Ectodermal cell (in vitro differentiated cells): Measurements from ENCODE around the gene WDPCP.
"Not testable (repeated sequence)": the region's sequence is repeated elsewhere in the genome, so short reads cannot be mapped to it uniquely, and the experiment has no call there.

Source experiments
- H3K27ac ChIP-seq: 2 replicates; pipeline ENCODE4 v1.7.0; 2013; ENCODE audit warnings: mild to moderate bottlenecking, low read depth, low read length; ENCODE audit not compliant: insufficient read depth, poor library complexity, severe bottlenecking
- H3K27me3 ChIP-seq: 2 replicates; pipeline ENCODE4 v1.7.0; 2013; ENCODE audit warnings: mild to moderate bottlenecking, low read length; ENCODE audit not compliant: insufficient read depth, control insufficient read depth, poor library complexity, severe bottlenecking
- H3K36me3 ChIP-seq: one replicate; pipeline ENCODE4 v1.7.0; 2013; ENCODE audit warnings: low read length; ENCODE audit not compliant: control insufficient read depth, insufficient read depth
- H3K4me1 ChIP-seq: one replicate; pipeline ENCODE4 v1.7.0; 2013; ENCODE audit warnings: low read length; ENCODE audit not compliant: control insufficient read depth, insufficient read depth
- H3K4me3 ChIP-seq: 2 replicates; pipeline ENCODE4 v1.7.0; 2013; ENCODE audit warnings: low read depth, low read length, control low read depth; ENCODE audit not compliant: insufficient read depth
- H3K9me3 ChIP-seq: 2 replicates; pipeline ENCODE4 v1.7.0; 2013; ENCODE audit warnings: mild to moderate bottlenecking, low read length, moderate library complexity; ENCODE audit not compliant: control insufficient read depth
- WGBS, 2 experiments: methylation state at CpG; one replicate each; pipeline ENCODE4 v1.1.7; 2013; ENCODE audit warnings: missing lambda C conversion rate in 2 of 2; 5-methylcytosine and 5-hydroxymethylcytosine counted together

The WDPCP gene

GRCh38 chr2:63074399-63074798 lies 513.9 kb downstream of the WDPCP start:
- not testable (repeated sequence) for H3K4me3 ChIP-seq, H3K36me3 ChIP-seq, H3K4me1 ChIP-seq, H3K27me3 ChIP-seq, H3K27ac ChIP-seq, H3K9me3 ChIP-seq
- 92 to 94% methylated on average over 4 of the region's 4 CpGs for WGBS, 2 experiments

- Histone ChIP-seq H3K27ac (no peak overlapping the region), H3K4me1 (no peaks in the 10 kb centered on the region), H3K4me3 (no peak overlapping the region), H3K36me3 (no peaks in the 10 kb centered on the region), H3K27me3 (no peaks in the 10 kb centered on the region), H3K9me3 (no peaks in the 10 kb centered on the region)
- 100% methylated on average over 3 of the region's 3 CpGs; no CpG with 5 or more reads in 1 of the 2 experiments for WGBS, 2 experiments
These were observed 514.3 kb downstream of the WDPCP start for GRCh38 chr2:63073994-63074393.

- 88 to 96% methylated on average over 2 of the region's 2 CpGs for WGBS, 2 experiments
These were observed 516.6 kb downstream of the WDPCP start for GRCh38 chr2:63071664-63072063.

More at GRCh38 chr2:63071664-63072063, 516.6 kb downstream of the WDPCP start:
- no peak overlapping the region for H3K4me3 ChIP-seq
- no peaks in the 10 kb centered on the region for H3K4me1 ChIP-seq
- H3K27ac ChIP-seq: no peak overlapping the region
- H3K27me3 ChIP-seq: peaks cover 6% of the 10 kb centered on the region
- H3K36me3 ChIP-seq: no peaks in the 10 kb centered on the region
- no peaks in the 10 kb centered on the region for H3K9me3 ChIP-seq
